Measurements from ENCODE around the gene TRIM22.

Gene TRIM22

DNA sequence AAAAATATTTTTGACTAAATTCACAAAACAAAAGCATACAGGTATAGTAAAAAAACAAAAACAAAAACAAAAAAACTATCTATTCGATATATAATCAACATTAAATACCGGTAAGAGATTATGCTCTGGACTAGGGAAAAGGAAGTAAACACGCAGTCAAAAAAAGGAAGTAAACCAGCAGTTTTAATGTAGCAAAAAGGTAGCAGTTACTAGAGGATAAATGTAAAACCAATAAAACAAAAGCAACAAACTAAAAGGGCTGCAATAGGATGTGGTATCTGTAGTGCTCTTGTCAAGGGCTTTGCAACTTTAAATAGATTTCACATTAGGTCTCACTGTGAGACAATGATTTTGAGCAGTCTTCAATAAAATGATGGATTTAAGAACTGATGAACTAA lies 2.4 kb downstream of the TRIM22 start:
- Histone ChIP-seq H3K27me3 (ENCODE audit: low read depth, low read length) (no peaks in the 10 kb centered on the region), H2AFZ (ENCODE audit: low read depth, low read length) (no peak overlapping the region), H4K20me1 (ENCODE audit: insufficient read depth, low read length) (no peaks in the 10 kb centered on the region), H3K4me1 (ENCODE audit: low read length) (peaks cover 33% of the 10 kb centered on the region), H3K9me3 (ENCODE audit: insufficient read depth, low read length) (no peaks in the 10 kb centered on the region), H3K79me2 (ENCODE audit: low read length) (peaks cover 28% of the 10 kb centered on the region), H3K36me3 (replicated peaks; ENCODE audit: low read depth, low read length) (peaks cover 8% of the 10 kb centered on the region), H3K4me2 (ENCODE audit: low read length) (peak overlapping the region; percentile 95), H3K9ac (ENCODE audit: low read length) (no peak overlapping the region), H3K27ac (ENCODE audit: low read length) (peak overlapping the region; percentile 76), H3K4me3 (ENCODE audit: low read length) (peak overlapping the region; percentile 76)
- no peak for TF ChIP-seq EZH2phosphoT487 (IDR thresholded peaks at IDR 0.05; ENCODE audit: low read depth)
- TF ChIP-seq, protein P1, sequence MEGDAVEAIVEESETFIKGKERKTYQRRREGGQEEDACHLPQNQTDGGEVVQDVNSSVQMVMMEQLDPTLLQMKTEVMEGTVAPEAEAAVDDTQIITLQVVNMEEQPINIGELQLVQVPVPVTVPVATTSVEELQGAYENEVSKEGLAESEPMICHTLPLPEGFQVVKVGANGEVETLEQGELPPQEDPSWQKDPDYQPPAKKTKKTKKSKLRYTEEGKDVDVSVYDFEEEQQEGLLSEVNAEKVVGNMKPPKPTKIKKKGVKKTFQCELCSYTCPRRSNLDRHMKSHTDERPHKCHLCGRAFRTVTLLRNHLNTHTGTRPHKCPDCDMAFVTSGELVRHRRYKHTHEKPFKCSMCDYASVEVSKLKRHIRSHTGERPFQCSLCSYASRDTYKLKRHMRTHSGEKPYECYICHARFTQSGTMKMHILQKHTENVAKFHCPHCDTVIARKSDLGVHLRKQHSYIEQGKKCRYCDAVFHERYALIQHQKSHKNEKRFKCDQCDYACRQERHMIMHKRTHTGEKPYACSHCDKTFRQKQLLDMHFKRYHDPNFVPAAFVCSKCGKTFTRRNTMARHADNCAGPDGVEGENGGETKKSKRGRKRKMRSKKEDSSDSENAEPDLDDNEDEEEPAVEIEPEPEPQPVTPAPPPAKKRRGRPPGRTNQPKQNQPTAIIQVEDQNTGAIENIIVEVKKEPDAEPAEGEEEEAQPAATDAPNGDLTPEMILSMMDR (IDR thresholded peaks at IDR 0.05; ENCODE audit: low read depth, low read length): no peak

DNA sequence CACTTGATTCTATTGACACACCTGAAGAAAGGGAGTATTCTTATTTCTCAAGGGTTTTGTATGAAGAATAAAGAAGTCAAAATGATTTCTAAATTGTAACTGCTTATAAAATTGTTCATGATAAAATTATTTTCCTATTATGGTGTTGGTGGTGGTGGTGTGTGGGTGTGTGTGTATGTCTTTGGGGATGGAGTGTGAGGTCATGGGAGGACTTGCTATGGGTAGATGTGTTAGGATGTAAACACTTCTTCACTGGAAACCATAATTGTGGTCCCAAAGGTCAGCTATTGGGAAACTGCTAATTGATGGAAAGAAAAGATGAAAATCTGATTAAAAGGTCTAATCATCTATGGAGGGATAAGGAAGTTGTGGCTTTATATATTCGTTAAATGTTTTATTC lies 5.1 kb downstream of the TRIM22 start:
- H3K79me2 ChIP-seq (ENCODE audit: low read length): peaks cover 28% of the 10 kb centered on the region
- no peak overlapping the region for H3K27ac ChIP-seq (ENCODE audit: low read length)
- no peaks in the 10 kb centered on the region for H4K20me1 ChIP-seq (ENCODE audit: insufficient read depth, low read length)

DNA sequence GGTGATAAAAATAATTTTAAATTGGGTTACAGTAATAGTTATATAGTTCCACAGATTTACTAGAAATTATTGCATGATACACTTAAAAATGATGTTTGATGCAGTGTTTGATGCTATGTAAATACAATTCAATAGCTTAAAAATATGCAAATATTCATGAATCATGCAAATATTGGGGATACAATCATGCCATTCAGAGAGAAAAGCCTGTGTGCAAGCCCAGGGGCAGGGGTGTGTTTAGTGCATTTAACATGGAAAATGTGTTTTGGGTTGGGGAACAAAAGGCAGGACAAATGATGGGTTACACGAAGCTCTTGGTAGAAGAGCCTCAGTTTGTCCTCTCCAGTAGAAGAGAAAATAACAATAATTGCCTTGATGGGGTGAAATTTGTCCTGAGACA lies 6.0 kb downstream of the TRIM22 start:
- TF ChIP-seq EZH2phosphoT487 (IDR thresholded peaks at IDR 0.05; ENCODE audit: low read depth): no peak
- TF ChIP-seq, protein P1 (IDR thresholded peaks at IDR 0.05; ENCODE audit: low read depth, low read length): no peak
- Histone ChIP-seq H3K36me3 (replicated peaks; ENCODE audit: low read depth, low read length) (peaks cover 17% of the 10 kb centered on the region), H3K4me1 (ENCODE audit: low read length) (peaks cover 15% of the 10 kb centered on the region), H3K27ac (ENCODE audit: low read length) (no peak overlapping the region), H3K4me3 (ENCODE audit: low read length) (no peak overlapping the region), H4K20me1 (ENCODE audit: insufficient read depth, low read length) (no peaks in the 10 kb centered on the region), H3K27me3 (ENCODE audit: low read depth, low read length) (no peaks in the 10 kb centered on the region), H3K4me2 (ENCODE audit: low read length) (no peak overlapping the region), H2AFZ (ENCODE audit: low read depth, low read length) (no peak overlapping the region), H3K79me2 (ENCODE audit: low read length) (peaks cover 19% of the 10 kb centered on the region), H3K9me3 (ENCODE audit: insufficient read depth, low read length) (no peaks in the 10 kb centered on the region), H3K9ac (ENCODE audit: low read length) (no peak overlapping the region)

More for the DNA sequence above, 5.1 kb downstream of the TRIM22 start:
- peaks cover 25% of the 10 kb centered on the region for H3K4me1 ChIP-seq (ENCODE audit: low read length)
- no peak overlapping the region for H3K4me3 ChIP-seq (ENCODE audit: low read length)
- H3K9ac ChIP-seq (ENCODE audit: low read length): no peak overlapping the region
- H3K9me3 ChIP-seq (ENCODE audit: insufficient read depth, low read length): no peaks in the 10 kb centered on the region
- H3K27me3 ChIP-seq (ENCODE audit: low read depth, low read length): no peaks in the 10 kb centered on the region
- H3K4me2 ChIP-seq (ENCODE audit: low read length): no peak overlapping the region
- TF ChIP-seq, protein P1 (IDR thresholded peaks at IDR 0.05; ENCODE audit: low read depth, low read length): no peak
- TF ChIP-seq EZH2phosphoT487 (IDR thresholded peaks at IDR 0.05; ENCODE audit: low read depth): no peak
- no peak overlapping the region for H2AFZ ChIP-seq (ENCODE audit: low read depth, low read length)
- peaks cover 17% of the 10 kb centered on the region for H3K36me3 ChIP-seq (replicated peaks; ENCODE audit: low read depth, low read length)

DNA sequence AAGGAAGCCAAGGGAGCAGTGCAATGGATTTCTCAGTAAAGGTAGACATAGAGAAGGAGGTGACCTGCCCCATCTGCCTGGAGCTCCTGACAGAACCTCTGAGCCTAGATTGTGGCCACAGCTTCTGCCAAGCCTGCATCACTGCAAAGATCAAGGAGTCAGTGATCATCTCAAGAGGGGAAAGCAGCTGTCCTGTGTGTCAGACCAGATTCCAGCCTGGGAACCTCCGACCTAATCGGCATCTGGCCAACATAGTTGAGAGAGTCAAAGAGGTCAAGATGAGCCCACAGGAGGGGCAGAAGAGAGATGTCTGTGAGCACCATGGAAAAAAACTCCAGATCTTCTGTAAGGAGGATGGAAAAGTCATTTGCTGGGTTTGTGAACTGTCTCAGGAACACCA lies 6.6 kb downstream of the TRIM22 start:
- Histone ChIP-seq H3K27me3 (ENCODE audit: low read depth, low read length) (no peaks in the 10 kb centered on the region), H3K4me1 (ENCODE audit: low read length) (peaks cover 12% of the 10 kb centered on the region), H3K9me3 (ENCODE audit: insufficient read depth, low read length) (no peaks in the 10 kb centered on the region), H2AFZ (ENCODE audit: low read depth, low read length) (no peak overlapping the region), H4K20me1 (ENCODE audit: insufficient read depth, low read length) (no peaks in the 10 kb centered on the region), H3K9ac (ENCODE audit: low read length) (no peak overlapping the region), H3K79me2 (ENCODE audit: low read length) (peaks cover 14% of the 10 kb centered on the region), H3K27ac (ENCODE audit: low read length) (no peak overlapping the region), H3K36me3 (replicated peaks; ENCODE audit: low read depth, low read length) (peaks cover 20% of the 10 kb centered on the region), H3K4me2 (ENCODE audit: low read length) (no peak overlapping the region), H3K4me3 (ENCODE audit: low read length) (no peak overlapping the region)
- no peak for TF ChIP-seq EZH2phosphoT487 (IDR thresholded peaks at IDR 0.05; ENCODE audit: low read depth)
- TF ChIP-seq, protein P1 (IDR thresholded peaks at IDR 0.05; ENCODE audit: low read depth, low read length): no peak
